HL-60 (cell line): ENCODE results near the gene TRAM2.

Experiments used
- DNase-seq, 2 experiments: peaks; one replicate each; pipeline ENCODE4 v3.0.0-alpha.2; 2010 to 2020; ENCODE audit warnings: low read depth in 1 of 2, low spot score in 1 of 2
- H3K27ac ChIP-seq: fragments of 250-450 bp; sonication (Bioruptor Pico); replicated peaks from 2 replicates; pipeline ENCODE4 v1.5.1; 2020; ENCODE audit warnings: mild to moderate bottlenecking, moderate library complexity
- H3K27me3 ChIP-seq: fragments of 250-450 bp; sonication (Bioruptor Pico); 2 replicates; pipeline ENCODE4 v1.5.1; 2021; ENCODE audit warnings: mild to moderate bottlenecking, moderate library complexity; ENCODE audit not compliant: insufficient read depth, poor library complexity, severe bottlenecking
- H3K4me3 ChIP-seq: replicated peaks from 2 replicates; pipeline ENCODE4 v1.5.1; 2011; ENCODE audit warnings: mild to moderate bottlenecking, control low read depth, low read length; ENCODE audit not compliant: insufficient read depth
- GABPA ChIP-seq: IDR thresholded peaks from 2 replicates; pipeline ENCODE4 v1.6.1; 2012; ENCODE audit warnings: low read depth
- POLR2AphosphoS5 ChIP-seq: IDR thresholded peaks from 2 replicates; pipeline ENCODE4 v1.6.1; 2012; ENCODE audit warnings: low read depth
- SPI1 ChIP-seq: IDR thresholded peaks from 2 replicates; pipeline ENCODE4 v1.6.1; 2012; ENCODE audit warnings: low read depth, mild to moderate bottlenecking, borderline replicate concordance
- TF ChIP-seq, protein P1 (sequence below): IDR thresholded peaks from one replicate; pipeline ENCODE4 v1.5.1; 2011; ENCODE audit warnings: low read length, control low read depth, inconsistent platforms; ENCODE audit not compliant: insufficient read depth
- TF ChIP-seq, protein P2 (sequence below): IDR thresholded peaks from 2 replicates; pipeline ENCODE4 v1.6.1; 2012; ENCODE audit warnings: low read depth; ENCODE audit not compliant: insufficient replicate concordance

The TRAM2 gene

GRCh38 chr6:52555518-52556233, 21.2 kb downstream of the TRAM2 start:
- no peak for DNase-seq
- H3K4me3 ChIP-seq: no peak overlapping the region
- TF ChIP-seq, protein P1, sequence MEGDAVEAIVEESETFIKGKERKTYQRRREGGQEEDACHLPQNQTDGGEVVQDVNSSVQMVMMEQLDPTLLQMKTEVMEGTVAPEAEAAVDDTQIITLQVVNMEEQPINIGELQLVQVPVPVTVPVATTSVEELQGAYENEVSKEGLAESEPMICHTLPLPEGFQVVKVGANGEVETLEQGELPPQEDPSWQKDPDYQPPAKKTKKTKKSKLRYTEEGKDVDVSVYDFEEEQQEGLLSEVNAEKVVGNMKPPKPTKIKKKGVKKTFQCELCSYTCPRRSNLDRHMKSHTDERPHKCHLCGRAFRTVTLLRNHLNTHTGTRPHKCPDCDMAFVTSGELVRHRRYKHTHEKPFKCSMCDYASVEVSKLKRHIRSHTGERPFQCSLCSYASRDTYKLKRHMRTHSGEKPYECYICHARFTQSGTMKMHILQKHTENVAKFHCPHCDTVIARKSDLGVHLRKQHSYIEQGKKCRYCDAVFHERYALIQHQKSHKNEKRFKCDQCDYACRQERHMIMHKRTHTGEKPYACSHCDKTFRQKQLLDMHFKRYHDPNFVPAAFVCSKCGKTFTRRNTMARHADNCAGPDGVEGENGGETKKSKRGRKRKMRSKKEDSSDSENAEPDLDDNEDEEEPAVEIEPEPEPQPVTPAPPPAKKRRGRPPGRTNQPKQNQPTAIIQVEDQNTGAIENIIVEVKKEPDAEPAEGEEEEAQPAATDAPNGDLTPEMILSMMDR: no peak
- TF ChIP-seq SPI1 (no peak), GABPA (no peak), POLR2AphosphoS5 (no peak)
- TF ChIP-seq, protein P2, sequence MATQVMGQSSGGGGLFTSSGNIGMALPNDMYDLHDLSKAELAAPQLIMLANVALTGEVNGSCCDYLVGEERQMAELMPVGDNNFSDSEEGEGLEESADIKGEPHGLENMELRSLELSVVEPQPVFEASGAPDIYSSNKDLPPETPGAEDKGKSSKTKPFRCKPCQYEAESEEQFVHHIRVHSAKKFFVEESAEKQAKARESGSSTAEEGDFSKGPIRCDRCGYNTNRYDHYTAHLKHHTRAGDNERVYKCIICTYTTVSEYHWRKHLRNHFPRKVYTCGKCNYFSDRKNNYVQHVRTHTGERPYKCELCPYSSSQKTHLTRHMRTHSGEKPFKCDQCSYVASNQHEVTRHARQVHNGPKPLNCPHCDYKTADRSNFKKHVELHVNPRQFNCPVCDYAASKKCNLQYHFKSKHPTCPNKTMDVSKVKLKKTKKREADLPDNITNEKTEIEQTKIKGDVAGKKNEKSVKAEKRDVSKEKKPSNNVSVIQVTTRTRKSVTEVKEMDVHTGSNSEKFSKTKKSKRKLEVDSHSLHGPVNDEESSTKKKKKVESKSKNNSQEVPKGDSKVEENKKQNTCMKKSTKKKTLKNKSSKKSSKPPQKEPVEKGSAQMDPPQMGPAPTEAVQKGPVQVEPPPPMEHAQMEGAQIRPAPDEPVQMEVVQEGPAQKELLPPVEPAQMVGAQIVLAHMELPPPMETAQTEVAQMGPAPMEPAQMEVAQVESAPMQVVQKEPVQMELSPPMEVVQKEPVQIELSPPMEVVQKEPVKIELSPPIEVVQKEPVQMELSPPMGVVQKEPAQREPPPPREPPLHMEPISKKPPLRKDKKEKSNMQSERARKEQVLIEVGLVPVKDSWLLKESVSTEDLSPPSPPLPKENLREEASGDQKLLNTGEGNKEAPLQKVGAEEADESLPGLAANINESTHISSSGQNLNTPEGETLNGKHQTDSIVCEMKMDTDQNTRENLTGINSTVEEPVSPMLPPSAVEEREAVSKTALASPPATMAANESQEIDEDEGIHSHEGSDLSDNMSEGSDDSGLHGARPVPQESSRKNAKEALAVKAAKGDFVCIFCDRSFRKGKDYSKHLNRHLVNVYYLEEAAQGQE: no peak
- H3K27ac ChIP-seq: no peak overlapping the region
- H3K27me3 ChIP-seq: no peaks in the 10 kb centered on the region

GRCh38 chr6:52554684-52555280, 22.1 kb downstream of the TRAM2 start:
- no peaks in the 10 kb centered on the region for H3K27me3 ChIP-seq
- TF ChIP-seq, protein P2: no peak
- TF ChIP-seq POLR2AphosphoS5 (no peak), GABPA (no peak), SPI1 (no peak)
- TF ChIP-seq, protein P1: no peak
- no peak overlapping the region for H3K4me3 ChIP-seq
- no peak for DNase-seq
- no peak overlapping the region for H3K27ac ChIP-seq

DNA sequence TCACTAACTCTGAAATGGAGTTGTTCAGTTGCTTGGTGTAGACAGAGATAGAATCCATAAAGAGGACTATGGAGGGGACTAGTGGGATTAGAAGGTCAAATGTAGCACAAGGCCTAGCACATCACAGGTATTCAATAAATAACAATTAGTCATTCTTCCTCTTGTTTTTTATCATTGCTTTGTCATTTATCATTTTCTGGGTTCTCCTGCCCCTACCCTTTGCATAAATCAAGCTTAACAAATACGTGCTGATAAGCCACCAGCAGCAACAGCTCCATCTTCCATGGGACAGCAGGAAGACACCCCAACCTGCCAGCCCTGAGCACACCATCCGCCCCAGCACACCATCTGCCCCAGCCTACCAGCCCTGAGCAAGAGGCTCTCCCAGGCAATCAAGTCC, 23.1 kb downstream of the TRAM2 start:
- Histone ChIP-seq H3K27ac (no peak overlapping the region), H3K27me3 (no peaks in the 10 kb centered on the region), H3K4me3 (no peak overlapping the region)
- DNase-seq: no peak
- TF ChIP-seq, protein P2: no peak
- TF ChIP-seq SPI1: no peak
- no peak for TF ChIP-seq POLR2AphosphoS5
- TF ChIP-seq GABPA: no peak
- TF ChIP-seq, protein P1: no peak
